ENCODE results near the gene ZNF675.
A peak's percentile ranks its signal among the peaks of the same experiment; 100 is the strongest.
"Not testable (repeated sequence)": the region's sequence is repeated elsewhere in the genome, so short reads cannot be mapped to it uniquely, and the experiment has no call there.

Gene ZNF675

DNA sequence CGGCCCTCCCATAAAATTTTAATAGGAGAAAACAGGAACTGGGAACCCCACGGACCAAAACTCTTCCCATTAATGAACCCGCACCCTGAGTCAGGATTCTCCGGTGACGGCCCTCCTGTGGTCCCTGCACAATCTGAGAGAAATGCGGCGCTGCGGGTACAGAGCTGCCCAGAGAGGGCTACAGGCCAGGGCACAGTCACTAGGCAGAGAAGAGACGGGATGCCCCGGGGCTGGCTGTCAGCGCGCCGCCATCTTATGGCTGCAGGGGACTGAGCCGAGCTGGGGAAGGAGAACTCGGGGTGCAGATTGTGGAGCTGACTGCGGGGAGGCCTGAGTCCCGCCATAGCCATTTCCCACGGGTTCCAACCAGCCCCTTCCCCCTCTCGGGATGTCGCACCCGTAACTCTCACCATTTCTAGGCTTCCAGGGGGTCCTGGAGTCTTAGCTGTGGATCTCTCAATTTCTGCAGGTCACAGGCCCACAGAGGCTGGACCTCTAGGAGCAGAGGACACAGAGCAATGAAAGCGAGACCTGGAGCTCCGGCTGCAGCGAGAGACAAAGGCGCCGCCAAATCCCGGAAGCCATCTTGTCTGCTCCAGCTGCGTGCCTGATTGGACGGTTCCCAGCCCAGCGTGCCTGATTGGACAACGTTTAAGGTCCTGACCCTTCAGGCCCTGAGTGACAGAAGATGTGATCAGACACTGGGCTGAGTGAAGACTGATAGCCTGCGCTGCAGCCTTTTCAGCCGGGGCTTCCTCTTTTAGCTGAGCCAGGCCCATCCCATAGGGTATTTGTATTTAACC, at the start of gene ZNF675:
Gene ZNF675, minus strand, starts transcription at position 592 of the 803 bp plus-strand sequence. Its CDS starts 179 bp downstream, at position 413.
- H3K27me3 ChIP-seq: no peaks in the 10 kb centered on the region
- H3K9ac ChIP-seq: peak within 1 kb of the TSS; percentile 83 to 99 (median 95)
- H3K36me3 ChIP-seq: peaks cover 23 to 40% (median 36%) of the 10 kb centered on the region in 11 experiments
- peak within 1 kb of the TSS; percentile 74 to 88 (median 84) for H3K4me2 ChIP-seq
- H3K4me3 ChIP-seq: peak within 1 kb of the TSS; percentile 72 to 95 (median 85)
- peaks cover 0 to 20% (median 7%) of the 10 kb centered on the region in 10 experiments; a peak in 11 of 20 replicates for H3K4me1 ChIP-seq
- peak within 1 kb of the TSS; percentile 80 to 99 (median 96) for H3K27ac ChIP-seq
- TF ChIP-seq Cebpa-rat (IDR thresholded peaks at IDR 0.05): no peak
- peaks cover 0 to 12% (median 0%) of the 10 kb centered on the region in 11 experiments; a peak in 3 of 22 replicates for H4K20me1 ChIP-seq
- peaks cover 31 to 42% (median 37%) of the 10 kb centered on the region in 11 experiments; a peak in 21 of 22 replicates for H3K9me3 ChIP-seq (replicated peaks in 1 of 11)

DNA sequence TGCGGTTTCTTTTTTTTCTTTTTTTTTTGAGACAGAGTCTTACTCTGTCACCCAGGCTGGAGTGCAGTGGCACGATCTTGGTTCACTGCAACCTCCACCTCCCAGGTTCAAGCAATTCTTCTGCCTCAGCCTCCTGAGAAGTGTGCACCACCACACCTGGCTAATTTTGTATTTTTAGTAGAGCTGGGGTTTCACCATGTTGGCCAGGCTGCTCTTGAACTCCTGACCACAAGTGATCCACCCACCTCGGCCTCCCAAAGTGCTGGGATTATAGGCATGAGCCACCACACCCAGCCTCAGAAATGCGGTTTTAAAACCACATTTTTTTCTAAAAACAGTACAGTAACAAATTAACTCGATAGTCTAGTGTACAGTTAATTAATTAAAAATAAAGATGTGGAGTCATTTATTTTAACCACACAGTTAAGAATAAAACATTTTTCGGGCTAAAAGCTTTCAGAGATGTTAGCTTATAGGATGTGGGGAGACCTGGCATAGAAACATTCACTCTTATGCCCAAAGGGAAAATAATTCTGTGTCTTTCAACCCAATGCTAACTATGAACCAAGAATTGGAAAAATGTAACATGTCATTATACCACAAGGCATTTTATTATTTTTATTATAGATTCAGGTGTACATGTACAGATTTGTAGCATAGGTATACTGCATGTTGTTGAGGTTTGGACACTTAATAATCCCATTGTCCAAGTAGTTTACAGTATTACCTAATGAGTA, 43.9 kb upstream of the ZNF675 start:
- H3K9me3 ChIP-seq (replicated peaks in 1 of 11): peaks cover 20 to 32% (median 23%) of the 10 kb centered on the region in 11 experiments
- H3K9ac ChIP-seq, H3K4me1 ChIP-seq, H3K36me3 ChIP-seq, H3K4me3 ChIP-seq, H3K27ac ChIP-seq, H3K4me2 ChIP-seq, H3K27me3 ChIP-seq, H4K20me1 ChIP-seq: not testable (repeated sequence)

DNA sequence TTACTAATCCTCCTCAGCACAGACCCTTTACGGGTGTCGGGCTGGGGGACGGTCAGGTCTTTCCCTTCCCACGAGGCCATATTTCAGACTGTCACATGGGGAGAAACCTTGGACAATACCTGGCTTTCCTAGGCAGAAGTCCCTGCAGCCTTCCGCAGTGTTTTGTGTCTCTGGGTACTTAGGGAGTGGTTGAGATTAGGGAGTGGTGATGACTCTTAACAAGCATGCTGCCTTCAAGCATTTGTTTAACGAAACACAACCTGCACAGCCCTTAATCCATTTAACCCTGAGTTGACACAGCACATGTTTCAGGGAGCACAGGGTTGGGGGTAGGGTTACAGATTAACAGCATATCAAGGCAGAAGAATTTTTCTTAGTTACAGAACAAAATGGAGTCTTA, 37.1 kb upstream of the ZNF675 start:
- not testable (repeated sequence) for H3K27me3 ChIP-seq, H3K27ac ChIP-seq, H4K20me1 ChIP-seq, H3K4me1 ChIP-seq, H3K4me3 ChIP-seq, H3K9ac ChIP-seq, H3K36me3 ChIP-seq, H3K4me2 ChIP-seq
- H3K9me3 ChIP-seq (replicated peaks in 1 of 11): peaks cover 4 to 31% (median 7%) of the 10 kb centered on the region in 11 experiments; a peak in 10 of 22 replicates

DNA sequence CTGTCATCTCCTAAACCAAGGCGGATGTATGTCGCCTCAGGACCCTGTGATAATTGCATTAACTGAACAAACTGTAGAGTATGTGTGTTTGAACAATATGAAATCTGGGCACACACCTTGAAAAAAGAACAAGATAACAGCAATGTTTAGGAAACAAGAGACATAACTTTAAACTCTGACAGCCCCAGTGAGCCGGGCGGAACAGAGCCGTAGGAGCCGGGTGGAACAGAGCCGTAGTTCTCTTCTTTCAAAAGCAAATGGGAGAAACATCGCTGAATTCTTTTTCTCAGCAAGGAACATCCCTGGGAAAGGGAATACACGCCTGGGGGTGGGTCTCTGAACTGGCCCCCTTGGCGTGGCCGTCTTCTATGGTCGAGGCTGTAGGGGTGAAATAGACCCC, 31.8 kb upstream of the ZNF675 start:
- Histone ChIP-seq H3K4me1 (no peaks in the 10 kb centered on the region), H3K4me2 (no peak overlapping the region), H3K27ac (no peak overlapping the region), H4K20me1 (no peaks in the 10 kb centered on the region), H3K9ac (no peak overlapping the region), H3K27me3 (no peaks in the 10 kb centered on the region), H3K4me3 (no peak overlapping the region), H3K36me3 (no peaks in the 10 kb centered on the region), H3K9me3 (replicated peaks in 1 of 11) (peaks cover 0 to 17% (median 6%) of the 10 kb centered on the region in 11 experiments; a peak in 7 of 22 replicates)
- no peak for TF ChIP-seq Cebpa-rat (IDR thresholded peaks at IDR 0.05)

DNA sequence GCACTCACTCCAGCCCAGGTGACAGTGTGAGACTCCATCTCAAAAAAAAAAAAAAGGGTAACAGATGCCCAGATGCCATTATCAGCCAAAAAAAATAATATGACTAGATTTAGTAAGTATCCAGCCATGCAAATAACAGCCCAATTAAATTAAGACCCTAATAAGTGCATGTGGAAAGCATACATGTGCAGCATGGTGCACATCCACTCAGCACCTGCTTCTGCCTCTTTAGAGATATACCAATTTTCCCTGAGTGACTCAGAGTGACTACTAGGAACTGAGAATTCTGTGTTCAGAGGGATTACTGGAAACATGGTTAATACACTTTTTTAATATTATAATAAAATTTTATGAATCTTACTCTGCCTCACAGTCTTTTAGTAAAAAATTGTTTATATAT, 29.8 kb upstream of the ZNF675 start:
- no peak overlapping the region for H3K9ac ChIP-seq
- TF ChIP-seq Cebpa-rat (IDR thresholded peaks at IDR 0.05): no peak
- no peaks in the 10 kb centered on the region for H3K36me3 ChIP-seq
- no peak overlapping the region for H3K4me3 ChIP-seq
- H3K27ac ChIP-seq: no peak overlapping the region
- H3K4me2 ChIP-seq: no peak overlapping the region
- H4K20me1 ChIP-seq: no peaks in the 10 kb centered on the region
- no peaks in the 10 kb centered on the region for H3K27me3 ChIP-seq
- H3K9me3 ChIP-seq (replicated peaks in 1 of 11): peaks cover 0 to 15% (median 5%) of the 10 kb centered on the region in 11 experiments; a peak in 6 of 22 replicates
- H3K4me1 ChIP-seq: no peaks in the 10 kb centered on the region

DNA sequence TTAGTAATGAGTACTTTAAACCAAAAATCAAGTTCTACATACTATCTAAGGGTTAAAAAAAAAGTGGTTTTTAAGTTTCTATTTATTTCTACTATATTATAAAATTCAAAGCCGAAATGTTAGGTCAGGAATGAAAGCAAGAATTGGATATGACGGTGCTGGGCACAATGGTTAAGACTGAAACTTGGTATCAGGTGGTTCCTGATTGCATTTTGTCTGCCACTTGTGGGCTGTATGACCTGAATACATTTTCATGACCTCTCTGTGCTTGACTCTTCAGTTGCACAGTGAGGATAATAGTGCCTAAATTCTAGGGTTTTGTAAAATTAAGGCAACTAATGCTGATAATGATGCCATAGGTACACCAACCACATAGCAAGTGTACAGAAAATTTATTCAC, 22.3 kb upstream of the ZNF675 start:
- H3K9ac ChIP-seq: no peak overlapping the region
- no peaks in the 10 kb centered on the region for H3K4me1 ChIP-seq
- H3K4me3 ChIP-seq: no peak overlapping the region
- no peaks in the 10 kb centered on the region for H4K20me1 ChIP-seq
- no peak overlapping the region for H3K4me2 ChIP-seq
- no peaks in the 10 kb centered on the region for H3K36me3 ChIP-seq
- peaks cover 11 to 36% (median 20%) of the 10 kb centered on the region in 11 experiments; a peak in 21 of 22 replicates for H3K9me3 ChIP-seq (replicated peaks in 1 of 11)
- no peak for TF ChIP-seq Cebpa-rat (IDR thresholded peaks at IDR 0.05)
- no peak overlapping the region for H3K27ac ChIP-seq
- no peaks in the 10 kb centered on the region for H3K27me3 ChIP-seq

DNA sequence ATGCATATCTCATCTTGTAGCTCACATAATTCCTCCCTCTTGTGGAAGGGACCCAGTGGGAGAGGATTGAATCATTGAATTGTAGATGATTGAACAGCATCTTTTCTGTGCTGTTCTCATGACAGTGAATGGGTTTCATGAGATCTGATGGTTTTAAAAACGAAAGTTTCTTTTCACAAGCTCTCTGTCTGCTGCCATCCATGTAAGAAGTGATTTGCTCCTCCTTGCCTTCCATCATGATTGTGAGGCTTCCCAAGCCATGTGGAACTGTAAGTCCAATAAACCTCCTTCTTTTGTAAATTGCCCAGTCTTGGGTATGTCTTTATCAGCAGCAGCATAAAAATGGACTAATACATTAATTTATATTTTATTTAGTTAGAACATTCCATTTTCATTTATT, 19.6 kb upstream of the ZNF675 start:
- Histone ChIP-seq H3K4me3 (no peak overlapping the region), H3K4me2 (no peak overlapping the region), H3K9ac (no peak overlapping the region), H3K9me3 (replicated peaks in 1 of 11) (peaks cover 16 to 50% (median 33%) of the 10 kb centered on the region in 11 experiments), H3K27ac (no peak overlapping the region), H3K4me1 (no peaks in the 10 kb centered on the region), H4K20me1 (no peaks in the 10 kb centered on the region), H3K36me3 (no peaks in the 10 kb centered on the region), H3K27me3 (no peaks in the 10 kb centered on the region)
- no peak for TF ChIP-seq Cebpa-rat (IDR thresholded peaks at IDR 0.05)

DNA sequence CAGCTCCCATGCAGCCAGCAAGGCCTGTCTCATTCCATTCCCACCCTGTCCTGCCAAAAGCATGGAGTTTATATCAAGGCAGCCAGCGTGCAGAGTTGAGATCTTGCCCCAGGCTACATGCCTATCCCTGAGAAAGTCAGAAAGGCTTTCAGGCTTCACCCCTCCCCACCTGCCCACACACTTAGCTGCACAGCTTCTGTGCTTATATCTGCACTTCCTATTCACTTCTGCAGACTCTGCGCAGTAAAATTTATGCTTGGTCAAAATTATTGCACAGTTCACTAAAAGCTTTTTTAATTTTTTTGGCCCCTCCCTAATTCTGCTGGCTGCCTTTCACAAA, 12.5 kb upstream of the ZNF675 start:
- Histone ChIP-seq H3K36me3 (no peaks in the 10 kb centered on the region), H3K4me1 (no peaks in the 10 kb centered on the region), H3K27ac (no peak overlapping the region), H3K4me3 (no peak overlapping the region), H3K9ac (no peak overlapping the region), H3K9me3 (replicated peaks in 1 of 11) (peaks cover 41 to 62% (median 50%) of the 10 kb centered on the region in 11 experiments), H3K4me2 (no peak overlapping the region), H3K27me3 (no peaks in the 10 kb centered on the region), H4K20me1 (no peaks in the 10 kb centered on the region)
- no peak for TF ChIP-seq Cebpa-rat (IDR thresholded peaks at IDR 0.05)

DNA sequence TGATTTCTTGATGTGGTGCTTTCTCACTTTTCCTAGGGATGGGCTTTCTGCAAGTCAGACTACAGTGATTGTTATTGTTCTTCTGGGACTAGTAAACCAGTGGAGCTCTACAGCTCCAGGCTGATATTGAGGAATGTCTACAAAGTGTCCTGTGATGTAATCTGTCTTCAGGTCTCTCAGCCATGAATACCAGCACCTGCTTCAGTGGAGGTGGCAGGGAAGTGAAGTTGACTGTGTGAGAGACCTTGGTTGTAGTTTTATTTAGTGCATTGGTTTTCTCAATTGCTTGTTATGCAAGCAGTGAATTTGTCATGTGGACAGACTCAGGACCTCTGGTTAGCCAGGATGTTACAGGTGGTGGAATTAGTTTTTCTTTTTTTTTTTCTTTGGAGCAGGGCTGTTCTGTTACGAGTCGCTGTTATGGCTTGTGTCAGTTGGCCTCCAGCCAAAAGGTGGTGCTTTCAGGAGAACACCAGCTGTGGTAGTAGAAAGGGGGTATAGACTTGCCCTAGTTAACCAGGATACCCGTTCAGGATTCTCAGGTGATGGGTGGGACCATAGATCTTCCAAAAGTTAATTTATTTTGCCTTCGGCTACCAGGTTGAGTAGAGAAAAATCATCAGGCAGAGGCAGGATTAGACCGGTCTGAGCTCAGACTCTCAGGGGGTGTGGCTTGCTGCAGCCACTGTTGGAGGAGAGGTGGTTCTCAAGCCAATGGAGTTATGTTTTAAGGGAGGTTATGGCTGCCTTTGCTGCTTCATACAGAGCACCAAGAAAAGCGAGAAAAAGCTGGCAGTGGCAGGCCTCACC, 11.9 kb upstream of the ZNF675 start:
- Histone ChIP-seq H4K20me1 (no peaks in the 10 kb centered on the region), H3K4me2 (no peak overlapping the region), H3K9ac (no peak overlapping the region)

DNA sequence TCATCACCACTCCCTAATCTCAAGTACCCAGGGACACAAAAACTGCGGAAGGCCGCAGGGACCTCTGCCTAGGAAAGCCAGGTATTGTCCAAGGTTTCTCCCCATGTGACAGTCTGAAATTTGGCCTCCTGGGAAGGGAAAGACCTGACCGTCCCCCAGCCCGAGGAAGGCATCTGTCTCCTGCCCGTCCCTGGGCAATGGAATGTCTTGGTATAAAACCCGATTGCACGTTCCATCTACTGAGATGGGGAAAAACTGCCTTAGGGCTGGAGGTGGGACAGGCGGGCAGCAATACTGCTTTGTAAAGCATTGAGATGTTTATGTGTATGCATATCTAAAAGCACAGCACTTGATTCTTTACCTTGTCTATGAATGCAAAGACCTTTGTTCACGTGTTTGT, 5.9 kb upstream of the ZNF675 start:
- peaks cover 3 to 17% (median 10%) of the 10 kb centered on the region in 11 experiments; a peak in 14 of 22 replicates for H3K9me3 ChIP-seq (replicated peaks in 1 of 11)
- not testable (repeated sequence) for H3K36me3 ChIP-seq, H3K27ac ChIP-seq, H3K4me2 ChIP-seq, H3K4me3 ChIP-seq, H3K4me1 ChIP-seq, H4K20me1 ChIP-seq, H3K9ac ChIP-seq, H3K27me3 ChIP-seq

More for the DNA sequence above, 11.9 kb upstream of the ZNF675 start:
- H3K27me3 ChIP-seq: no peaks in the 10 kb centered on the region
- H3K4me1 ChIP-seq: no peaks in the 10 kb centered on the region
- no peak overlapping the region for H3K27ac ChIP-seq
- no peak overlapping the region for H3K4me3 ChIP-seq
- no peaks in the 10 kb centered on the region for H3K36me3 ChIP-seq
- peaks cover 42 to 62% (median 45%) of the 10 kb centered on the region in 11 experiments for H3K9me3 ChIP-seq (replicated peaks in 1 of 11)
- no peak for TF ChIP-seq Cebpa-rat (IDR thresholded peaks at IDR 0.05)
